Activated CD4-positive, alpha-beta T cell treated with anti-CD3 and anti-CD28 coated beads, Interleukin-2, amount 50 U/mL, for 24 hours (primary cell): ENCODE results near the gene FGF8.

Source experiments
- DNase-seq, 2 donors: peaks; one replicate each; pipeline ENCODE4 v3.0.0-alpha.2; 2020; ENCODE audit warnings: low read depth in 1 of 2, low spot score in 1 of 2

FGF8 gene

GRCh38 chr10:101732096-101732495 lies 43.8 kb downstream of the FGF8 start:
- no peak for DNase-seq

DNA sequence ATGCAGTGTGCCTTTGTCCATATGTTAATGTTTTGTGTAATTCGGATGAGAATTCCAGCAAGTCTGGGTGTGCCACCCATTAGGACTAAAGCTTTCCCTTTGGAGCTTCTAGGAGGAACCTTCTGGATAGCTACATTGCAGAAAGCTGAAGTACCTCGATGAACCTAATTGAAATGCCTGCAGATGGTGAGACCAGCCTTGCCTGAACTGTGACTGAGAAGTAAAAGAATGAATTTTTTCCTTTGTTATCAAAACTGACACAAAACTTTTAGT lies 49.9 kb downstream of the FGF8 start:
- DNase-seq: no peak

- no peak for DNase-seq
Observed at GRCh38 chr10:101725296-101726114, 50.4 kb downstream of the FGF8 start.

- DNase-seq: no peak
Observed at GRCh38 chr10:101724446-101724845, 51.5 kb downstream of the FGF8 start.

GRCh38 chr10:101723176-101723575 lies 52.7 kb downstream of the FGF8 start:
- DNase-seq: no peak

GRCh38 chr10:101721806-101722205 lies 54.1 kb downstream of the FGF8 start:
- no peak for DNase-seq

GRCh38 chr10:101720606-101721230 lies 55.2 kb downstream of the FGF8 start:
- DNase-seq: no peak
